ENCODE data around the gene STAC3. TPM values are rescaled to one million over a fixed set of nuclear protein-coding genes. Genes with fewer than 3 reads are reported as not detected.

STAC3 gene
- total RNA-seq, 4 donors from 2014 or later: 459 to 1,596 (median 855) TPM

DNA sequence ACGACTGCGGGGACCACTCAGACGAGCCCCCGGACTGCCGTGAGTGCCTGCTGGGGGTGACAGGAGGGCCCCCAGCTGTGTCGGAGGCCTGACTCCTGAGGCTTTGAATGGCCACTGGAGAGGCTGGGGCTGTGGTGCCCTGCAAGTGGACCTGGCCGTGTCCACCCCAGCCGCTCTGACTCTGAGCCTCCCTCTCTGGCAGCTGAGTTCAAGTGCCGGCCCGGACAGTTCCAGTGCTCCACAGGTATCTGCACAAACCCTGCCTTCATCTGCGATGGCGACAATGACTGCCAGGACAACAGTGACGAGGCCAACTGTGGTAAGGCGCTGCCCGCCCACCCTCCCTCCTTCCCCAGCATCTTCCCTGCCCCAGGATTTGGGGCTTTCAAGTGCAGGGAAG lies 50.5 kb downstream of the STAC3 start:
- in situ Hi-C loops (cut with MboI; ENCODE audit: low sequenced_read_pairs in 4 of 4) (no loop called here), intact Hi-C loops (cut with DNase I; ENCODE audit: low total_unique reads) (no loop called here)
- ATAC-seq: no peak
- H3K9me3 ChIP-seq: no peaks in the 10 kb centered on the region
- peaks cover 0 to 5% of the 10 kb centered on the region in 2 donors for H3K36me3 ChIP-seq
- H3K27ac ChIP-seq: no peak overlapping the region
- no peaks in the 10 kb centered on the region for H3K4me1 ChIP-seq
- no peak overlapping the region for H3K4me3 ChIP-seq
- TF ChIP-seq POLR2A (IDR thresholded peaks at IDR 0.05) (no peak), CTCF (IDR thresholded peaks at IDR 0.05 in 4 of 5, conservative IDR thresholded peaks at IDR 0.05 in 1 of 5) (no peak)
- DNase-seq: no peak
- no peaks in the 10 kb centered on the region for H3K27me3 ChIP-seq

DNA sequence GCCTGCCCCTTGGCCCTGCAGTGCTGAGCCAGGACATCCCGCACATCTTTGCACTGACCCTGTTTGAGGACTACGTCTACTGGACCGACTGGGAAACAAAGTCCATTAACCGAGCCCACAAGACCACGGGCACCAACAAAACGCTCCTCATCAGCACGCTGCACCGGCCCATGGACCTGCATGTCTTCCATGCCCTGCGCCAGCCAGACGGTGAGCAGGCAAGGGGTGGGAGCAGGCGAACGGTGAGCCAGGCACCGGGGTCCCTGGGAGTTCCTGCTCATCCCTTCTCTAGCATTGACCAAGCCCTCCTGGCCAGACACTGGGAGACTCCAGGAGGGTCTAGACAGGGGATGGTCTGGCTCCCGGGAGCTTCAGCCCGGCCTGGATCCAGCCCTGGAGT lies 51.8 kb downstream of the STAC3 start:
- TF ChIP-seq CTCF (IDR thresholded peaks at IDR 0.05 in 4 of 5, conservative IDR thresholded peaks at IDR 0.05 in 1 of 5): no peak
- no peak for TF ChIP-seq POLR2A (IDR thresholded peaks at IDR 0.05)
- in situ Hi-C loops (cut with MboI; ENCODE audit: low sequenced_read_pairs in 4 of 4) (no loop called here), intact Hi-C loops (cut with DNase I; ENCODE audit: low total_unique reads) (no loop called here)
- no peak for DNase-seq
- no peak for ATAC-seq
- H3K4me1 ChIP-seq: no peaks in the 10 kb centered on the region
- no peaks in the 10 kb centered on the region for H3K27me3 ChIP-seq
- no peaks in the 10 kb centered on the region for H3K9me3 ChIP-seq
- no peak overlapping the region for H3K27ac ChIP-seq
- H3K36me3 ChIP-seq: peaks cover 0 to 5% of the 10 kb centered on the region in 2 donors
- no peak overlapping the region for H3K4me3 ChIP-seq

DNA sequence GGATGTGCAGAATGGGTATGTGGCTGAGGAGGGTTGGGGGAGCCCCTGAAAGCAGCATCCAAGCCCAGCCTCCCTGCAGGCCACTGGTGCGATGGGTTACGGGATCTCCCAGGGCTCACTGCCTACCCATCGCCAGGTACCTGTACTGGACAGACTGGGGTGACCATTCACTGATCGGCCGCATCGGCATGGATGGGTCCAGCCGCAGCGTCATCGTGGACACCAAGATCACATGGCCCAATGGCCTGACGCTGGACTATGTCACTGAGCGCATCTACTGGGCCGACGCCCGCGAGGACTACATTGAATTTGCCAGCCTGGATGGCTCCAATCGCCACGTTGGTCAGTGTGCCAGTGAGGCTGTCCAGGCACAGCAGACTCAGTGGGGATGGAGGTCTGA lies 52.7 kb downstream of the STAC3 start:
- H3K27me3 ChIP-seq: no peaks in the 10 kb centered on the region
- no peak for ATAC-seq
- no peak overlapping the region for H3K4me3 ChIP-seq
- H3K36me3 ChIP-seq: peaks cover 0 to 5% of the 10 kb centered on the region in 2 donors
- no peaks in the 10 kb centered on the region for H3K4me1 ChIP-seq
- TF ChIP-seq POLR2A (IDR thresholded peaks at IDR 0.05): no peak
- TF ChIP-seq CTCF (IDR thresholded peaks at IDR 0.05 in 4 of 5, conservative IDR thresholded peaks at IDR 0.05 in 1 of 5): no peak
- no peak overlapping the region for H3K27ac ChIP-seq
- no peak for DNase-seq
- in situ Hi-C loops (cut with MboI; ENCODE audit: low sequenced_read_pairs in 4 of 4) (no loop called here), intact Hi-C loops (cut with DNase I; ENCODE audit: low total_unique reads) (no loop called here)
- no peaks in the 10 kb centered on the region for H3K9me3 ChIP-seq

DNA sequence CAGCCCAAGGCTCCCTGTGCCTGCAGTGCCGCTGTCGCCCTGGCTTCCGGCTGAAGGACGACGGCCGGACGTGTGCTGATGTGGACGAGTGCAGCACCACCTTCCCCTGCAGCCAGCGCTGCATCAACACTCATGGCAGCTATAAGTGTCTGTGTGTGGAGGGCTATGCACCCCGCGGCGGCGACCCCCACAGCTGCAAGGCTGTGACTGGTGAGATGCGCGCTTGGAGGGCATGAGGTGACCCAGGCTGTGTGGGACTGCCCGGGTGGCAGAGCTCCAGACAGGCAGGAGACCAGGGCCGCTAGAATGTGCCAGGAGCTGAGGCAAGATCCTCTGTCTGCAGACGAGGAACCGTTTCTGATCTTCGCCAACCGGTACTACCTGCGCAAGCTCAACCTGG lies 54.0 kb downstream of the STAC3 start:
- ATAC-seq (no peak), DNase-seq (no peak)
- Histone ChIP-seq H3K27me3 (no peaks in the 10 kb centered on the region), H3K9me3 (no peaks in the 10 kb centered on the region), H3K27ac (no peak overlapping the region), H3K36me3 (peaks cover 0 to 5% of the 10 kb centered on the region in 2 donors), H3K4me1 (no peaks in the 10 kb centered on the region), H3K4me3 (no peak overlapping the region)
- intact Hi-C loops (cut with DNase I; ENCODE audit: low total_unique reads): no loop called here
- TF ChIP-seq CTCF (IDR thresholded peaks at IDR 0.05 in 4 of 5, conservative IDR thresholded peaks at IDR 0.05 in 1 of 5): no peak
- no peak for TF ChIP-seq POLR2A (IDR thresholded peaks at IDR 0.05)
- in situ Hi-C loops (cut with MboI; ENCODE audit: low sequenced_read_pairs in 4 of 4): no loop called here

DNA sequence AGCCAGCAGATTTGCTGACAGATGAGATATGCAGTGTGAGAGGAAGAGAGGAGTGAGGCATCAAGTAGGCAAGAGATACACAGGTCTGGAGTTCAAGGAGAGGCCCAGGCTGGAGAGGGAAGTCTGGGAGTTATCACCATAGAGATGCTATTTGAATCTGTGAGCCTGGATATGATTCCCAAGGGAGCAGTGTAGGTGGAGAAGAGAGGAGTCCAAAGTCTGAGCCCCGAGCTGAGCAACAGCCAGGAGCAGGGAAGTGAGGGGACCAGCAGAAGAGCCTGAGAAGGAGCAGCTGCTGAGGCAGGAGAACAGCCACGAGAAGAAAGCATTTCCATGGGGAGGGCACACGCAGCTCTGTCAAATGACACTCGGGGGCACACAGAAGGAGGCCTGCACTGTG lies 54.5 kb downstream of the STAC3 start:
- no peaks in the 10 kb centered on the region for H3K27me3 ChIP-seq
- intact Hi-C loops (cut with DNase I; ENCODE audit: low total_unique reads): no loop called here

More for the DNA sequence above, 54.5 kb downstream of the STAC3 start:
- DNase-seq: no peak
- ATAC-seq: no peak
- no peaks in the 10 kb centered on the region for H3K4me1 ChIP-seq
- in situ Hi-C loops (cut with MboI; ENCODE audit: low sequenced_read_pairs in 4 of 4): no loop called here
- no peak overlapping the region for H3K4me3 ChIP-seq
- no peak overlapping the region for H3K27ac ChIP-seq
- TF ChIP-seq POLR2A (IDR thresholded peaks at IDR 0.05) (no peak), CTCF (IDR thresholded peaks at IDR 0.05 in 4 of 5, conservative IDR thresholded peaks at IDR 0.05 in 1 of 5) (no peak)
- peaks cover 0 to 5% of the 10 kb centered on the region in 2 donors for H3K36me3 ChIP-seq
- no peaks in the 10 kb centered on the region for H3K9me3 ChIP-seq
